Brain pericyte (primary cell): ENCODE results near the gene VEGFC.

Experiments
- DNase-seq: peaks from one replicate; pipeline ENCODE4 v3.0.0-alpha.2; 2012; ENCODE audit warnings: low read depth, low spot score

The VEGFC gene

GRCh38 chr4:176762661-176763308 lies 29.9 kb downstream of the VEGFC start:
- DNase-seq, result no peak

DNA sequence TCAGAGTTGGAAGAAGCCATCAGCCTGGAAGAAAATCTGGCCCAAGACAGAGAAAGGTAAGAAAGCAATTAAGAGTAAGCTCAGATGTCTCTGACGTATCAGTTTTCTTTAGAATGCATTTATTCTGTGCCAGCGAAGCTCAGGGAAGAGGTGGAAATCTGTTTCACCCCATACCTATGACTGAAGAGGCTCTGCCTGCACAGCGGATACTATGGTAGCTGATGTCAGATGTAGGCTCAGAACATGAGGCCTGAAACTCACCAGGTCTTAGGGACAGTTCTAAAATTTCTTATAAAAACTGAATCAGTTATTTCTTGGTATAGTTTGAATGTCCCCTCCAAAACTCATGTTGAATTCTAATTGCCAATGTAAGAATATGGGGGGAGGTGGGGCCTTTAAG lies 30.9 kb downstream of the VEGFC start:
- no peak for DNase-seq

GRCh38 chr4:176760471-176760870 lies 32.3 kb downstream of the VEGFC start:
- DNase-seq, result no peak

DNA sequence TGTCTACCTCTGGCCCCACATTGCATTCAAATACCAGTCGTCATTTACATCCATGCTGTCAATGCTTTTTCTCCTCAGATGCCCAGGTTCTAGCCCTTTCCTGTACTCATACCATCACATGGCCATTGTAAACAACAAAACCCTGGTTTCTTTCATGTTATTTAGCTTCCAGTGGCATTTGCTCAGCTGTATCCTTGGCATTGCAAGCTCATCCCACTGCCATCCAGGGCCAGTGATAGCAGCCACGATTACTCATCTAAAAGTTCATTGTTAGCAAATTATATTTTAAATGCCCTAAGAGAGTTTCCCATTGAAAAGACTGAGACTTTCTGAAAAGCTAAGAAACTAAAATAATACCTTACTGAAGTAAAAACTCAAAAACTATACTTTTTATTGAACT lies 34.0 kb downstream of the VEGFC start:
- DNase-seq, result no peak

- DNase-seq, result no peak
Measured at GRCh38 chr4:176758323-176758722, 34.4 kb downstream of the VEGFC start.

- DNase-seq, result no peak
Measured at GRCh38 chr4:176755613-176756012, 37.1 kb downstream of the VEGFC start.

GRCh38 chr4:176755001-176755400 lies 37.7 kb downstream of the VEGFC start:
- no peak for DNase-seq

DNA sequence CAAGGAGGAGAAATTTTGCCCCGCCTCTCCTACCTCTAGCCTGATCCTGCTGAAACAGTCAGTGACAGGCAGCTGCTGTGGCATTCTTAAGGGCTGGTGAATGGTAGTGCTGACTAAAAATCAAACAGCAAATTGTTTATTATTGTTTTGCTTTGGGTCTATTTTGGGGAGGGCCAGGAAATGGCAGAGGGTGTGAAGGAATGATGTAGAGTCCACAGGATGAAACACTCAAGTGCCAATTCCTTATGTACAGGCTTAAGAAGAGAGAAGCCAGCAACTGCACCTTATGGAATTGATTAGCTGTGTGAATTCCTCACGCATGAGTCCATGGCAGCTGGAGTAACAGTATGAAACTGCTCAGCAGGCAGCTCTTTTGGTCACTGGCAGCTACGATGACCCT lies 39.7 kb downstream of the VEGFC start:
- DNase-seq, result peak; percentile 88

DNA sequence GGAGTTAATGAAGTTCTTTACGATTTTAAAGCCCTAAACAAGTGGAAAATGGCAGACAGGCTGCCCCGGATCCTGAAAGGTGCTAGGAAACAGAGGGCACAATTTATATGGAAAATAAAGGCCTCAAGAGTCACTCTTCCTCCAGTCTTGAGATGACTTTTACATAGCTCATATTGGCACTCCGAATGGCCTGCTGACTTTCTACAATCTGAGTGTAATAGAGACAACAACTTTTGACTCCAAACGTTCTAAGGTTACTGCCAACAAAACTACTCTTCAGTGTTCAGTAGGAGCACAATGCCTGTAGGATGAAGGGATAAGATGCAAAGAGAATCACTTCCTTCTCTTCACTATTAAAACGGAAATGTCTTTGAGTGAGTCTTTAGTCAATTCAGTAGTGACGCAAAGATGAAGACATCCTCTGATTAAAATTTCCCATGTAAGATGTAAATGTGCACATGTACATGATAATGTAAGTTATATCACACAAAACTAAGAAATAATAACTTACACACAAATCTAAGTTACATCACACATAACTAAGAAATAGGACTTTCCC lies 40.5 kb downstream of the VEGFC start:
- DNase-seq, result no peak

DNA sequence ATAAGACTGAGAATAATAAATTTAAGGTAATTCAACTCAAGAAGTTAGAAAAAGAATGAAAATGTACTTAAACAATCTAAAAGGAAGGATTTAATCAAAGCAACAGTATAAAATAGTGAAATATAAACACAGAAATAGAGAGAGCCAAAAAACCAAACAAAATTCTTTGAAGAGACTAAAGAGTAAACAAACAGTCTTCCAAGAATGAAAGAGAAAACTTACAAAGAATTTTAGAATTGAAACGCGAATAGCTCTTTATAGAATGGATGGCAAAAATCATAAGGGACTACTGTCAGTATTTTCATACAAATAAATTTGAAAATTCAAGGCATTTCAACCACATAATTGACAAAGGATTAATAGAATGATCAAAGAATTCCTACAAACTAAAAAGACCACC lies 41.7 kb downstream of the VEGFC start:
- no peak for DNase-seq

DNA sequence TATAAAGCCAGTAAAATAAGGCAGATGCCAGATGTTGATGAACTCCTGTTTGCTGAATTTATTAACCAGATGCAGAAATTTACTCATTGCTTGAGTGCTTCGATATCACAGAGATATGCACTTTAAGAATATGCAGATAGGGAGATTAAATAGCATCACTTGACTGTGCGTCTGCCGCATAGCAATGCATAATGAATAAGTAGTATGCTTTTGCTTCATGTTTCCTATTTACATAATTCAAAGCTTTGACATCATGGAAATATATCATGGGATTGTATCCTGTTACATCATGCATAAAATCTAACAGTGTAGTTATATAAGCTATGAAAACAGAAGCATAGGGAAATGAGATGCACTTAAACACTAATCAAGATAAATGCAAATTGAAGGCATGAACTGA lies 45.9 kb downstream of the VEGFC start:
- DNase-seq, result no peak

DNA sequence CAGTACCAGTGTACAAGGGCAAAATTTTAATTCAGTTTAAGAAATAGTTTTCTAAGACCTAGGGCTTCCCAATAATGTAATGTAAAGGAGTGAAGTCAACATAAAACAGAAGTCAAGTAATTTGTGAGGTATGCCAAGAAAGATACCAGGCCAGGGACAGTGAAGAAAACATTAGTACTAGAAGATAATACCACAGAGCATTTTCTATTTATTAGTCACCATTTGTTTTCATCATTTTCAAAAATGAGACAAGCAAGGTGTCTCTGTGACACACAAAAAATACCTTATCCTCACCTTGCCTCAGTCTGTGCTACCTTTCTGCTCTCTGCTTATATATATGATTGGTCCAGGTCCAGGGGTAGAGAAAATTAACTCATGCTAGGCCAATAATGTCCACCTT lies 46.8 kb downstream of the VEGFC start:
- DNase-seq, result no peak

DNA sequence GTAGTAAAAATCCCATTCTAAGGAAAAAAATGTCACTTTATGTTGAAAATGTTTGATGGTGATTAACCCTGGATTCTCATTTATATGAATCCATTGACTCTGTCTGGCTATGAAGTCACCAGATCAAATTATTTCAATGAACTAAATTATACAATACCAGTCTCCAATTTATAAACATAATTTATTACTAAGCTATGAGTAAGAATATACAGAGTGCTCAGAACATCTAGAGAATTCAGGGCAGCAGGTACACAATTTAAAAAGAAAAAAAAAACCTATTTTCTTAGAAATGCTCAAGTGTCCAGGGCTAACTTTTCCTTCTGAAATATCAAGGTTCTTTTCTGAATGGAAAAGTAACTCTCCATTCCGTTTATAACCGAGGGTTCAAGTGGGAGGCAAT lies 48.6 kb downstream of the VEGFC start:
- no peak for DNase-seq

DNA sequence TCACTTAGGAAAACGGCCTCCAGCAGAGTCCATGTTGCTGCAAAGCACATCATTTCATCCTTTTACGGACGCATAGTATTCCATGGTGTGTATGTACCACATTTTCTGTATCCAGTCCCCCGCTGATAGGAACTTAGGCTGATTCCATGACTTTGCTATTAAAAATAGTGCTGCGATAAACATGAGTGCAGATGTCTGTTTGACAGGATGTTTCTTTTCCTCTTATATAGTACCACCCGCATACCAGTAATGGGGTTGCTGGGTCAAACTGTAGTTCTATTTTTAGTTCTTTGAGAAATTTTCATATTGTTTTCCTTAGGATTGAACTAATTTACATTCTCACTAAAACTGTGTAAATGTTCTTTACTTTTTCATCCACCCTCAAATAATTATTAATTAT lies 50.5 kb downstream of the VEGFC start:
- DNase-seq, result no peak

DNA sequence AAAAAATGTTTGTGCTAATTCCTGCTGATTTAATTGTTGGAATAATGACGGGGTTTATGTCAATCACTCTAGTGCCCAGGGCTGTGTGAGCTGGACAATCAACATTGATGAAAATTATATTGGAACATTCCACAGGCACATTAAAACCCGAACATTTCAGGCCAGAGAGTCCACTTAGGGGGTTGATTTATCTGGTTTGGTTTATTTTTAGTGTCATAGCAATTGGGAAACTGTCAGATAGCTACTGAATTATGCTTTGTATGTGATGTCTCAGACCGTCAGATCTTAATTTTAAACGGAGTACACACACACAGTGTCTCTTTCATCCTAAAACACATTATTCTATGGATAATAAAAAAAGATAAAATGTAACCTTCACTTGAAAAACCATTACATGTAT lies 51.5 kb downstream of the VEGFC start:
- DNase-seq, result no peak

GRCh38 chr4:176735300-176735699 lies 57.4 kb downstream of the VEGFC start:
- no peak for DNase-seq

DNA sequence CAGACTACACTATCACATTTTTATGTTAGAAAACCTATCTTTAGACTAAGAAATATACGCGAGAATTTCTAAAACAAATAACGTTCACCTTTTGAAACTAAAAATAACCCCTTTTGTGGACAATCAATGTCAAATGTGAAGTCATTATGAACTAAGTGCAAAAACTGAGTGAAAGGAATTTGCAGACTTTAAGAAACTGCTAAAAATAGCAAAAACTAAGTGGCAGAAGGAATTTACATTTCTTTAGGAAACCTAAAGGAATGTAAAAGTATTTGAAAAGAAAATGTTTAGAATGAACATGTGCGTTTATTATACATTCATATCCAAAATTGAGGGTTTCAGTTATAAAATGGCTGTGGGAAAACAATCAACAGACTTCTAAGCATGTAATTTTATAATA lies 58.3 kb downstream of the VEGFC start:
- DNase-seq, result no peak

DNA sequence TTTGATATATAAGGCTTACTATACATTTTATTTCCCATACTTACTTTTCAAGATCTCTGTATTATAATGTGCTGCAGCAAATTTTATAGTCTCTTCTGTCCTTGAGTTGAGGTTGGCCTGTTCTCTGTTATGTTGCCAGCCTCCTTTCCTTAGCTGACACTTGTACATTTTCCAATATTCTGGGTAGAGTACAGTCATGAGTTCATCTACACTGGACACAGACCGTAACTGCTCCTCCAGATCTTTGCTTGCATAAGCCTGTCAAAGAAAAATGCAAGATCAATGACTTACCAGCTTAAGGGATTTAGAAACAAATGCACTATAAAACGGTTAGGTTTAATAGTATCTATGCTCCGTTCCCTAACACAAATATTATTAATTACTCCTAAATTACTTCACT lies 63.2 kb downstream of the VEGFC start:
- DNase-seq, result no peak

DNA sequence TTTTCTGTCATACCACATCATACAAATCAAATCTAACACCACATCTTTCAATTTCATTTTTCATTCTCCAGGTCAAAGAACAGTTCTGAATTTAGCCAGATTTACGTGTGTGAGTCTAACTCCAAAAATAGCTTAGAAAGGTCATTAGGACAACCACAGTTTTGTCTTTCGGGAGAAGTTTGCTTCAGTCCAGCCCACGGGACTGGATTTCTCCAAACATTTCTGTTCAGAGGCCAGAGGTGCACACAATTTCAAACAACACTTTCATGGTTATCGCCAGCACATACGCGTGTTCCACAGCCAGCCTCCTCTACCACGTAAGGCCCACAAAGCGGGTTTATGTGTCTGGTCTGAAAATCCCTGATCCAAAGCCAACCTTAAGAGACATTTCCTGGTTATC lies 65.9 kb downstream of the VEGFC start:
- DNase-seq, result peak; percentile 41

- DNase-seq, result no peak
Measured at GRCh38 chr4:176721459-176721858, 71.3 kb downstream of the VEGFC start.

DNA sequence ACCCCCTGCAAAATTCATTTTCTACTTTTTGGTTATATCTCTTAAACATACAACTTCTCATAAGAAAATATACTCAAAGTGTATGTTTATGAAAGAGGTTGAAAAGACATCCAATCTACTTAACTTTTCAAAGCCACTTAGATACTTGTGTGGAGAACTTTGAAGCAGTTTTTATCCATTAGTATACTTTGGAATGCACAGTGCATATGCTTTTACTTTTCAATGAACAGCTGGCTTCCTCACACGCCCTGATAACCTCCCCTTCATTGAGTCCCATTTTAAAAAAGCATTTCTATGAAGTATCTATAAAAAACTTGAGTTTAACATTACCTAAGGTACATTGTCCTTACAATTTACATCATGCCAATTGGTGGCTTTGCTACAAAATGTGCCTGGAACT lies 73.8 kb downstream of the VEGFC start:
- DNase-seq, result no peak

- no peak for DNase-seq
Measured at GRCh38 chr4:176717237-176717636, 75.5 kb downstream of the VEGFC start.

DNA sequence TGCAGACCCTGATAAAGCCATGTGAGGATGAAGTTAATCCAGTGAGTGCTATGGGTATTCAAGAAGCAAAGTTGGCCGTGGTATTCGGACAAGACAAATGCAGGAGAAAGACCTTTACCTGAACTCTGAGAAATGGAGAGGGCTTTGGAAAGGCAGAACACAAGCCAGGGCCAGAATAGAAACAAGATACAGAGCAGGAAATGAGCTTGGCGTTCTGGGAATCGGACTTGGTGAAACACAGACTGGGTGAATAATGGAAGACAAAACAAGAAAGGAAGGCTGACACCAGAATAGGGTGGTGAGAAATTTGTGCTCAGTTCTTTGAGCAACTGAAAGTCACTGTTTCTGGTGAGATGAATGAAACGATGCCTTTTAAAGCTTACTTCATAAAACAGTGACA lies 83.3 kb downstream of the VEGFC start:
- no peak for DNase-seq

DNA sequence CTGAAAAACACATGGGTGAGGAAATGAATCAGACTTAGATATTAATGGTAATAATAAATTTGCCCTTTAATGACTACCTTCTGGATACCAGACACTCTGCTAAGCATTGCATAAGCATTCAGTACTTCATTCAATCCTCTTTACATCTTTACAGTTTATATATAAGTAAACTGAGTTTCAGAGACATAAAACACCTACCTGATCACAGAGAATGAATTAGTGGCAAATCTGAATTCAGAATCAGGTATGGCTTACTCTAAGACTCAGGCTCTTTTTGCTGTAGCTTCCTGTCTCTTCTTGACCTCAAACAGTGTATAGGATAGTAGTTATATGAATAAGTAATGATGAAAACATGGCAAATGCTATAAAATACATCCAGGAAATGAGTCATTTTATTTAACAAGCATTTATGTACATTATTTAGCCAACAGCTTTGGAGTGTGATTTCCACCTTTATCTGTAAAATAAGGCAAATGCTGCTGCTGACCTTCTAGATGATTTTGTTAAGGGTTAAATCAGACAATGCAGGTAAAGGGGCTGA lies 83.9 kb downstream of the VEGFC start:
- DNase-seq, result no peak
